Caki2 (cell line): ENCODE measurements around the gene GABBR1. TPM values are rescaled to one million over a fixed set of nuclear protein-coding genes. Genes with fewer than 3 reads are reported as not detected.

ENCODE experiments used
- DNase-seq: peaks from one replicate; pipeline ENCODE4 v3.0.0-alpha.2; 2015; ENCODE audit warnings: low read depth
- in situ Hi-C: cut with HindIII; loops from 2 replicates; pipeline ENCODE4 v1.10.0; 2016; ENCODE audit warnings: low sequenced_read_pairs, low pct_unique_long_range_greater_than_20kb, mixed read lengths
- total RNA-seq: library from RNA; depleted of rRNA; stranded (reverse); fragments of >200 nt; shearing (Covaris generic); gene quantifications from 2 replicates; pipeline ENCODE4 v1.2.3, GENCODE V29; 2014; ENCODE audit warnings: low replicate concordance

GABBR1 gene
- total RNA-seq, 1 experiment from 2014 or later, result 1.6 TPM

- in situ Hi-C loops, result no loop called here
- no peak for DNase-seq
These were observed 36.5 kb downstream of the GABBR1 start for GRCh38 chr6:29596381-29596900.

- in situ Hi-C loops, result no loop called here
- no peak for DNase-seq
These were observed 39.7 kb downstream of the GABBR1 start for GRCh38 chr6:29593199-29593855.

- in situ Hi-C loops, result no loop called here
These were observed 41.3 kb downstream of the GABBR1 start for GRCh38 chr6:29591677-29592076.

GRCh38 chr6:29590218-29590808 lies 42.7 kb downstream of the GABBR1 start:
- DNase-seq, result no peak
- in situ Hi-C loops, result no loop called here

More at GRCh38 chr6:29591677-29592076, 41.3 kb downstream of the GABBR1 start:
- DNase-seq, result no peak

- in situ Hi-C loops, result no loop called here
- peak; percentile 30 for DNase-seq
These were observed 43.4 kb downstream of the GABBR1 start for GRCh38 chr6:29589423-29590048.

- DNase-seq, result no peak
- in situ Hi-C loops, result no loop called here
These were observed 48.2 kb downstream of the GABBR1 start, which contains the start of gene OR2H2 for GRCh38 chr6:29584821-29585220. Gene OR2H2, plus strand, starts transcription at chr6:29585121. Its CDS starts 2,824 bp downstream, at chr6:29587945.

- no peak for DNase-seq
- in situ Hi-C loops, result no loop called here
These were observed 55.4 kb downstream of the GABBR1 start for GRCh38 chr6:29577544-29577943.

GRCh38 chr6:29576056-29576455 lies 56.9 kb downstream of the GABBR1 start:
- in situ Hi-C loops, result no loop called here
- no peak for DNase-seq

GRCh38 chr6:29567991-29568390 lies 65.0 kb downstream of the GABBR1 start:
- DNase-seq, result no peak
- in situ Hi-C loops, result no loop called here

GRCh38 chr6:29567541-29567940 lies 65.4 kb downstream of the GABBR1 start:
- in situ Hi-C loops, result no loop called here
- no peak for DNase-seq

GRCh38 chr6:29566856-29567255 lies 66.1 kb downstream of the GABBR1 start:
- DNase-seq, result no peak
- in situ Hi-C loops, result no loop called here

GRCh38 chr6:29564875-29565274 lies 68.1 kb downstream of the GABBR1 start:
- in situ Hi-C loops, result no loop called here
- no peak for DNase-seq

- no peak for DNase-seq
- in situ Hi-C loops, result no loop called here
These were observed 69.5 kb downstream of the GABBR1 start for GRCh38 chr6:29563435-29563965.

GRCh38 chr6:29561606-29562181 lies 71.3 kb downstream of the GABBR1 start:
- in situ Hi-C loops, result no loop called here
- peak; percentile 11 for DNase-seq

GRCh38 chr6:29561091-29561490 lies 71.9 kb downstream of the GABBR1 start:
- in situ Hi-C loops, result no loop called here
- peak; percentile 40 for DNase-seq

GRCh38 chr6:29559524-29560287 lies 73.3 kb downstream of the GABBR1 start, which contains the start of gene UBD:
Gene UBD, minus strand, starts transcription at chr6:29559732. Its CDS starts 31 bp downstream, at chr6:29559701.
- peak; percentile 23 for DNase-seq
- in situ Hi-C loops, result no loop called here

- in situ Hi-C loops, result no loop called here
- no peak for DNase-seq
These were observed 74.4 kb downstream of the GABBR1 start for GRCh38 chr6:29558439-29559079.

- DNase-seq, result no peak
- in situ Hi-C loops, result no loop called here
These were observed 75.7 kb downstream of the GABBR1 start for GRCh38 chr6:29557320-29557719.
